DND-41 (cell line): ENCODE data around the gene FAM107B.

Experiments used
- ATAC-seq: fragments of 200-7000 bp; cut with Tn5 transposase; 3 replicates; pipeline ENCODE4 v1.9.1; 2021; ENCODE audit warnings: low read depth; ENCODE audit not compliant: insufficient read depth
- DNase-seq: peaks from one replicate; pipeline ENCODE4 v3.0.0-alpha.2; 2020
- H2AFZ ChIP-seq: 2 replicates; pipeline ENCODE4 v1.6.0; 2012; ENCODE audit warnings: low read depth, low read length
- H3K27ac ChIP-seq: 2 replicates; pipeline ENCODE4 v1.5.1; 2012; ENCODE audit warnings: low read length, inconsistent platforms
- H3K27me3 ChIP-seq: fragments of 200-600 bp; sonication (generic); 2 replicates; pipeline ENCODE4 v1.6.0; 2012; ENCODE audit warnings: low read length, mild to moderate bottlenecking, inconsistent platforms; ENCODE audit not compliant: insufficient read depth, poor library complexity
- H3K36me3 ChIP-seq: 2 replicates; pipeline ENCODE4 v1.5.1; 2012; ENCODE audit warnings: low read length, inconsistent platforms; ENCODE audit not compliant: insufficient read depth
- H3K4me1 ChIP-seq: 2 replicates; pipeline ENCODE4 v1.5.1; 2012; ENCODE audit warnings: mild to moderate bottlenecking, low read length; ENCODE audit not compliant: insufficient read depth
- H3K4me2 ChIP-seq: 2 replicates; pipeline ENCODE4 v1.6.0; 2012; ENCODE audit warnings: mild to moderate bottlenecking, moderate library complexity, low read length, inconsistent platforms; ENCODE audit not compliant: insufficient read depth
- H3K4me3 ChIP-seq, 2 experiments: fragments of 200-600 bp in 1 of 2; shearing (Covaris generic) in 1 of 2; 2 replicates each; pipeline ENCODE4 v1.5.1; 2012 to 2016; ENCODE audit warnings: inconsistent platforms in 2 of 2, low read length in 2 of 2, mild to moderate bottlenecking in 2 of 2, low read depth in 1 of 2, moderate library complexity in 1 of 2
- H3K79me2 ChIP-seq: 2 replicates; pipeline ENCODE4 v1.6.0; 2012; ENCODE audit warnings: low read length, inconsistent platforms; ENCODE audit not compliant: insufficient read depth
- H3K9ac ChIP-seq: 2 replicates; pipeline ENCODE4 v1.6.0; 2012; ENCODE audit warnings: low read depth, mild to moderate bottlenecking, inconsistent platforms, low read length, moderate library complexity
- H3K9me3 ChIP-seq: 2 replicates; pipeline ENCODE4 v1.5.1; 2012; ENCODE audit warnings: low read length, moderate library complexity, mild to moderate bottlenecking, inconsistent platforms; ENCODE audit not compliant: insufficient read depth, severe bottlenecking
- H4K20me1 ChIP-seq: 2 replicates; pipeline ENCODE4 v1.6.0; 2012; ENCODE audit warnings: low read length; ENCODE audit not compliant: insufficient read depth
- EZH2 ChIP-seq: IDR thresholded peaks from 3 replicates; pipeline ENCODE4 v1.6.1; 2012; ENCODE audit warnings: borderline replicate concordance, low read depth, mild to moderate bottlenecking, moderate library complexity, low read length, inconsistent platforms; ENCODE audit not compliant: severe bottlenecking
- TF ChIP-seq, protein P1 (sequence below): IDR thresholded peaks from 2 replicates; pipeline ENCODE4 v1.5.1; 2012; ENCODE audit warnings: borderline replicate concordance, low read length, moderate library complexity, mild to moderate bottlenecking; ENCODE audit not compliant: poor library complexity, severe bottlenecking; ENCODE audit errors: extremely low read depth

Gene FAM107B

GRCh38 chr10:14658331-14659127 is 116.2 kb downstream of the FAM107B start:
- Histone ChIP-seq H3K27me3 (peaks cover 3% of the 10 kb centered on the region), H3K4me3 (no peak overlapping the region), H3K9me3 (no peaks in the 10 kb centered on the region), H3K36me3 (no peaks in the 10 kb centered on the region), H3K4me1 (no peaks in the 10 kb centered on the region), H3K27ac (no peak overlapping the region), H4K20me1 (no peaks in the 10 kb centered on the region), H3K4me2 (no peak overlapping the region), H2AFZ (no peak overlapping the region), H3K9ac (no peak overlapping the region), H3K79me2 (no peaks in the 10 kb centered on the region)
- ATAC-seq: no peak
- DNase-seq: no peak
- TF ChIP-seq, protein P1, sequence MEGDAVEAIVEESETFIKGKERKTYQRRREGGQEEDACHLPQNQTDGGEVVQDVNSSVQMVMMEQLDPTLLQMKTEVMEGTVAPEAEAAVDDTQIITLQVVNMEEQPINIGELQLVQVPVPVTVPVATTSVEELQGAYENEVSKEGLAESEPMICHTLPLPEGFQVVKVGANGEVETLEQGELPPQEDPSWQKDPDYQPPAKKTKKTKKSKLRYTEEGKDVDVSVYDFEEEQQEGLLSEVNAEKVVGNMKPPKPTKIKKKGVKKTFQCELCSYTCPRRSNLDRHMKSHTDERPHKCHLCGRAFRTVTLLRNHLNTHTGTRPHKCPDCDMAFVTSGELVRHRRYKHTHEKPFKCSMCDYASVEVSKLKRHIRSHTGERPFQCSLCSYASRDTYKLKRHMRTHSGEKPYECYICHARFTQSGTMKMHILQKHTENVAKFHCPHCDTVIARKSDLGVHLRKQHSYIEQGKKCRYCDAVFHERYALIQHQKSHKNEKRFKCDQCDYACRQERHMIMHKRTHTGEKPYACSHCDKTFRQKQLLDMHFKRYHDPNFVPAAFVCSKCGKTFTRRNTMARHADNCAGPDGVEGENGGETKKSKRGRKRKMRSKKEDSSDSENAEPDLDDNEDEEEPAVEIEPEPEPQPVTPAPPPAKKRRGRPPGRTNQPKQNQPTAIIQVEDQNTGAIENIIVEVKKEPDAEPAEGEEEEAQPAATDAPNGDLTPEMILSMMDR: no peak
- TF ChIP-seq EZH2: no peak

DNA sequence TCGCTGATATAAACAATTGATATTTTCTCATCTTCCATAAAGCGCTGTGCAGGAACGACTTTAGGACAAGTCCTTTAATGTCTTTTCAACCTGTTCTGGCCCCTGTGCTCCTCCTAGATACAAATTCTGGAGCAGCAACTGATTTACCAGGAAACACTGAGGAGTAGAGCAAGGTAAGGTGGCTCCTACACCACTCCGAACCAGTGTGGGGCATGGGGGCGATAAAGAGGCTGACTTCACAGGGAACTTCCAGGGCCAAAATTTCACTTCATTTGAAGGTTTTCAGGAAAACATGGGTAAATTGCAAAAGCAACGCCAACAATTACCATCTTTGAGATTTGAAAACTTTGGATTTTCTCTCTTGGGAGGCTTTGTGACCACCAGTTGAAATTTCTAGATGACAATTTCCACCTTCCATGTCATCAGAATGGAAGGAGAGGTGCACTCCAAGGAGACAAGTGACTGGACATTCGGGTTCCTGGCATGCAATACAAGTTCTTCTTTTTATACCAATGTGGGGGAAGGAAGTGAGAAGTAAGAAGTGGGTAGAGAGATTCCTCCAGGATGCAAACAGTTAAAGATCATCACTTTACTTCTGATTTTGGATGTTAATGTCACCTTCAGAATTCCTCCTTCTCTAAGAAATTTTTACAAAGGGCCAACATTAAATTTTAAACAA is 118.5 kb downstream of the FAM107B start:
- Histone ChIP-seq H3K4me1 (no peaks in the 10 kb centered on the region), H2AFZ (no peak overlapping the region), H3K36me3 (no peaks in the 10 kb centered on the region), H3K9me3 (no peaks in the 10 kb centered on the region), H4K20me1 (no peaks in the 10 kb centered on the region), H3K27ac (no peak overlapping the region), H3K4me2 (no peak overlapping the region), H3K9ac (no peak overlapping the region), H3K27me3 (peaks cover 5% of the 10 kb centered on the region), H3K4me3 (no peak overlapping the region), H3K79me2 (no peaks in the 10 kb centered on the region)
- ATAC-seq (no peak), DNase-seq (no peak)
- no peak for TF ChIP-seq EZH2
- TF ChIP-seq, protein P1: no peak

GRCh38 chr10:14654821-14655382 is 119.8 kb downstream of the FAM107B start:
- Histone ChIP-seq H3K27me3 (peaks cover 5% of the 10 kb centered on the region), H3K9me3 (no peaks in the 10 kb centered on the region), H3K79me2 (no peaks in the 10 kb centered on the region), H3K4me3 (no peak overlapping the region), H3K9ac (no peak overlapping the region), H3K27ac (no peak overlapping the region), H2AFZ (no peak overlapping the region), H3K36me3 (no peaks in the 10 kb centered on the region), H3K4me1 (no peaks in the 10 kb centered on the region), H3K4me2 (no peak overlapping the region), H4K20me1 (no peaks in the 10 kb centered on the region)
- TF ChIP-seq, protein P1: no peak
- no peak for TF ChIP-seq EZH2
- DNase-seq: no peak
- ATAC-seq: no peak
